Measurements from ENCODE around the gene BCL11A.
A peak's percentile ranks its signal among the peaks of the same experiment; 100 is the strongest.

Gene BCL11A

GRCh38 chr2:60526623-60527022 lies 26.8 kb downstream of the BCL11A start:
- DNase-seq (ENCODE audit: insufficient read length, low spot score): no peak
- no peak for FAIRE-seq
- TF ChIP-seq CTCF (IDR thresholded peaks at IDR 0.05; ENCODE audit: insufficient read depth, missing control alignments): no peak

DNA sequence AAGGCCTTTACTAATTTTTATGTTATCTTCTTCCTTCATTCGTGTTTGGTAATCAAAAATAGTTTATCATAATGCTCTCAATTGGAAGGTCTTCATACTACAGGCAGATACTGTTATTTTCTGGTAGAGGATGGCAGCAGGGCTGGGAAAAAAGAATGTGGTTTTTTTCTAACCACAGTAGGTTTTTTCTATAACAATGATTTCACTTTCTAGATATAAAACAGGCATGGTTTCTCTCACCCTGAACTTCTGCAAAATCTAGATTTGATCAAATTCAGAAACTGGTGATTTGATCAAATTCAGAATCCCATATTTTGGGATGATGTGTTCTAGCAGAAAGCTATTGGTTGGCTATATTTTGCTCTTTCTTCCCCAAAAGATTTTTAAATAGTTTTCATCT lies 27.6 kb downstream of the BCL11A start:
- DNase-seq (ENCODE audit: insufficient read length, low spot score) (no peak), FAIRE-seq (no peak)
- TF ChIP-seq CTCF (IDR thresholded peaks at IDR 0.05; ENCODE audit: insufficient read depth, missing control alignments): no peak

DNA sequence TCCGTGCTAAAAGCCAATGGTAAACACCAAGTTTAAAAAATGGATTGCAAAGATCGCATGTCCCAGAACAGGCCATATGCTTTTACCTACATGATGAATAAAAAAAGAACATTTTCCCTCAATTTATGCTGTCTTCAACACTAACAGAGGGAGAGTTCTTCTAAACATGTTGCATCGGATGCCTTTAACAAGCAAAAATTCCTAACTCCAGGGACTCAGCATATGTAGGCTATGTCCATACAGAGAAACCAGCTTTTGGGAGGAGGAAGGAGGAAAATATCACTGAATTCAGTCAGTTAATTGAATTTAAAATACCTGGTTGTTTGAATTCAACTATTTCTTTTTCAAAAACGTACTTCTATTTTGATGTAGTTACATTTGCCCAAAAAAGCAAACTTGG lies 28.6 kb downstream of the BCL11A start:
- DNase-seq (ENCODE audit: insufficient read length, low spot score) (no peak), FAIRE-seq (peak; percentile 25)
- TF ChIP-seq CTCF (IDR thresholded peaks at IDR 0.05; ENCODE audit: insufficient read depth, missing control alignments): no peak

GRCh38 chr2:60523963-60524362 lies 29.5 kb downstream of the BCL11A start:
- FAIRE-seq (no peak), DNase-seq (ENCODE audit: insufficient read length, low spot score) (no peak)
- no peak for TF ChIP-seq CTCF (IDR thresholded peaks at IDR 0.05; ENCODE audit: insufficient read depth, missing control alignments)

- no peak for FAIRE-seq
- no peak for TF ChIP-seq CTCF (IDR thresholded peaks at IDR 0.05; ENCODE audit: insufficient read depth, missing control alignments)
- DNase-seq (ENCODE audit: insufficient read length, low spot score): no peak
These were observed 31.0 kb downstream of the BCL11A start for GRCh38 chr2:60522462-60522861.

- FAIRE-seq (no peak), DNase-seq (ENCODE audit: insufficient read length, low spot score) (no peak)
- TF ChIP-seq CTCF (IDR thresholded peaks at IDR 0.05; ENCODE audit: insufficient read depth, missing control alignments): no peak
These were observed 31.8 kb downstream of the BCL11A start for GRCh38 chr2:60521626-60522025.

DNA sequence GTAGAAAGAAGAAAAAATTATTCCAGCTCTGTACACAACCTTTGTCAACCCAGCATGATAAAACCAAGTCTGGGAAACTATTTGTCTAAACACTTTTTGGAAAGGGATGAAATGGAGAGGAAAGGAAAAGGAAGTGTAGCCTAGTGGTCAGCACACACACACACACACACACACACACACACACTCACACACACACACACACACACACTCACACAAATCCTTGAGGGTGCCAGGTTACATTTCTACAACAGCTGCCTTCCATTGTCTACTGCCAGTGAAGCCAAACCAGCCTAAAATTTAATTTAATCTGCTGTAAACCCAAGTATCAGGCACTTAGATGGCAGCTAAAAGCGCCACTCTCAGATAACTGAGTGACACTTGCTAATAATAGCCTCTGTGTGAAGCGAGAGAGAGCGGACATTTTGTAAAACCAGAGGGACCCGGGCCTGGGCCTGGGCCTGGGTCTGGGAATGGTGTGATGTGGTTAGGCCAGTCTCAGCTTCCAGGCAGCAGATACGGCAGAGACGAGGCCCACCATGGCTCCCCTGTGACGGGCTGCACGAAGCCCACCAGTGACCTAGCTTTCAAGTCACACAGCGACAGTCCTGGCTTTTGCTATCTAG lies 32.4 kb downstream of the BCL11A start:
- no peak for TF ChIP-seq CTCF (IDR thresholded peaks at IDR 0.05; ENCODE audit: insufficient read depth, missing control alignments)
- DNase-seq (ENCODE audit: insufficient read length, low spot score) (no peak), FAIRE-seq (no peak)
